ENCODE data around the gene GALNT16. TPM values are rescaled to one million over a fixed set of nuclear protein-coding genes. Genes with fewer than 3 reads are reported as not detected.

GALNT16 gene
- total RNA-seq, 2 experiments from 2014 or later: not detected

- Mint-ChIP-seq H3K36me3 (ENCODE audit: low read depth) (no peaks in the 10 kb centered on the region), H3K27ac (no peak overlapping the region), H3K27me3 (peaks cover 4% of the 10 kb centered on the region), H3K4me1 (peaks cover 3% of the 10 kb centered on the region), H3K4me3 (no peak overlapping the region), H3K9me3 (no peaks in the 10 kb centered on the region)
- CTCF ChIA-PET: no interaction called here
- POLR2A ChIA-PET: no interaction called here
- no peak for DNase-seq
Observed at GRCh38 chr14:69328765-69329164, 68.8 kb downstream of the GALNT16 start.

- H3K36me3 Mint-ChIP-seq (ENCODE audit: low read depth): no peaks in the 10 kb centered on the region
Observed at GRCh38 chr14:69331206-69331605, 71.2 kb downstream of the GALNT16 start.

GRCh38 chr14:69332782-69333395, 72.9 kb downstream of the GALNT16 start:
- no peaks in the 10 kb centered on the region for H3K9me3 Mint-ChIP-seq
- no peaks in the 10 kb centered on the region for H3K36me3 Mint-ChIP-seq (ENCODE audit: low read depth)
- no peak overlapping the region for H3K4me3 Mint-ChIP-seq
- ChIA-PET CTCF (interaction anchor here (1.0 kb wide), 1 partner anchor 8 kb away, joined by 3 read pairs; no protein-coding TSS in a partner anchor), POLR2A (interaction anchor here (0.7 kb wide), 1 partner anchor 153 kb away, joined by 3 read pairs; no protein-coding TSS in a partner anchor)
- peaks cover 6% of the 10 kb centered on the region for H3K27me3 Mint-ChIP-seq
- DNase-seq: no peak
- peaks cover 27% of the 10 kb centered on the region for H3K4me1 Mint-ChIP-seq
- H3K27ac Mint-ChIP-seq: no peak overlapping the region

More at GRCh38 chr14:69331206-69331605, 71.2 kb downstream of the GALNT16 start:
- Mint-ChIP-seq H3K27me3 (peaks cover 4% of the 10 kb centered on the region), H3K4me1 (peaks cover 24% of the 10 kb centered on the region), H3K9me3 (no peaks in the 10 kb centered on the region), H3K27ac (no peak overlapping the region), H3K4me3 (no peak overlapping the region)
- DNase-seq: no peak
- CTCF ChIA-PET: interaction anchor here (1.7 kb wide), 1 partner anchor 13 kb away, joined by 3 read pairs; no protein-coding TSS in a partner anchor
- POLR2A ChIA-PET: no interaction called here

GRCh38 chr14:69333791-69334337, 73.9 kb downstream of the GALNT16 start:
- H3K9me3 Mint-ChIP-seq: no peaks in the 10 kb centered on the region
- no peak for DNase-seq
- peaks cover 4% of the 10 kb centered on the region for H3K27me3 Mint-ChIP-seq
- ChIA-PET POLR2A (no interaction called here), CTCF (interaction anchor here (1.1 to 1.2 kb wide), 2 partner anchors 12 to 35 kb away, joined by 3 read pairs; no protein-coding TSS in a partner anchor)
- H3K36me3 Mint-ChIP-seq (ENCODE audit: low read depth): no peaks in the 10 kb centered on the region
- peak overlapping the region; percentile 2 for H3K27ac Mint-ChIP-seq
- peaks cover 27% of the 10 kb centered on the region for H3K4me1 Mint-ChIP-seq
- H3K4me3 Mint-ChIP-seq: no peak overlapping the region

GRCh38 chr14:69334576-69334975, 74.6 kb downstream of the GALNT16 start:
- H3K4me3 Mint-ChIP-seq: no peak overlapping the region
- POLR2A ChIA-PET: no interaction called here
- H3K27me3 Mint-ChIP-seq: peaks cover 4% of the 10 kb centered on the region
- CTCF ChIA-PET: interaction anchor here (1.0 to 1.3 kb wide), 4 partner anchors 9 to 44 kb away, joined by 3 read pairs; no protein-coding TSS in a partner anchor
- H3K4me1 Mint-ChIP-seq: peaks cover 27% of the 10 kb centered on the region
- H3K27ac Mint-ChIP-seq: no peak overlapping the region
- no peak for DNase-seq
- H3K9me3 Mint-ChIP-seq: no peaks in the 10 kb centered on the region
- H3K36me3 Mint-ChIP-seq (ENCODE audit: low read depth): no peaks in the 10 kb centered on the region

- no peaks in the 10 kb centered on the region for H3K9me3 Mint-ChIP-seq
- ChIA-PET CTCF (interaction anchor here (1.0 to 1.3 kb wide), 2 partner anchors 10 to 45 kb away, joined by 3 read pairs; no protein-coding TSS in a partner anchor), POLR2A (interaction anchor here (0.6 kb wide), 1 partner anchor 175 kb away, joined by 3 read pairs; no protein-coding TSS in a partner anchor)
- H3K27ac Mint-ChIP-seq: peak overlapping the region; percentile 52
- peaks cover 4% of the 10 kb centered on the region for H3K27me3 Mint-ChIP-seq
- H3K4me1 Mint-ChIP-seq: peaks cover 27% of the 10 kb centered on the region
- peak; percentile 48 for DNase-seq
- H3K36me3 Mint-ChIP-seq (ENCODE audit: low read depth): no peaks in the 10 kb centered on the region
- no peak overlapping the region for H3K4me3 Mint-ChIP-seq
Observed at GRCh38 chr14:69335371-69335771, 75.4 kb downstream of the GALNT16 start.

- DNase-seq: no peak
- H3K9me3 Mint-ChIP-seq: no peaks in the 10 kb centered on the region
- CTCF ChIA-PET: interaction anchor here (0.9 to 1.1 kb wide), 2 partner anchors 13 to 20 kb away, joined by 3 read pairs; no protein-coding TSS in a partner anchor
- POLR2A ChIA-PET: no interaction called here
- no peak overlapping the region for H3K4me3 Mint-ChIP-seq
- H3K4me1 Mint-ChIP-seq: peaks cover 27% of the 10 kb centered on the region
- H3K27ac Mint-ChIP-seq: no peak overlapping the region
- H3K36me3 Mint-ChIP-seq (ENCODE audit: low read depth): no peaks in the 10 kb centered on the region
- peaks cover 8% of the 10 kb centered on the region for H3K27me3 Mint-ChIP-seq
Observed at GRCh38 chr14:69337984-69338383, 78.0 kb downstream of the GALNT16 start.

GRCh38 chr14:69339426-69339825, 79.5 kb downstream of the GALNT16 start:
- Mint-ChIP-seq H3K4me1 (peaks cover 18% of the 10 kb centered on the region), H3K27ac (no peak overlapping the region), H3K36me3 (ENCODE audit: low read depth) (no peaks in the 10 kb centered on the region), H3K9me3 (no peaks in the 10 kb centered on the region), H3K4me3 (no peak overlapping the region), H3K27me3 (peaks cover 6% of the 10 kb centered on the region)
- ChIA-PET CTCF (no interaction called here), POLR2A (no interaction called here)
- DNase-seq: no peak

- CTCF ChIA-PET: interaction anchor here (1.0 to 1.4 kb wide), 2 partner anchors 16 to 82 kb away, joined by 3 read pairs; no protein-coding TSS in a partner anchor
- H3K4me1 Mint-ChIP-seq: peaks cover 4% of the 10 kb centered on the region
Observed at GRCh38 chr14:69342928-69343525, 83.1 kb downstream of the GALNT16 start.

GRCh38 chr14:69344171-69344570, 84.2 kb downstream of the GALNT16 start:
- ChIA-PET POLR2A (no interaction called here), CTCF (interaction anchor here (0.6 to 1.5 kb wide), 3 partner anchors 14 to 1060 kb away, joined by 3 read pairs; no protein-coding TSS in a partner anchor)
- no peak for DNase-seq
- no peak overlapping the region for H3K27ac Mint-ChIP-seq
- H3K4me3 Mint-ChIP-seq: no peak overlapping the region
- H3K27me3 Mint-ChIP-seq: peaks cover 7% of the 10 kb centered on the region
- peaks cover 4% of the 10 kb centered on the region for H3K4me1 Mint-ChIP-seq
- H3K36me3 Mint-ChIP-seq (ENCODE audit: low read depth): no peaks in the 10 kb centered on the region
- H3K9me3 Mint-ChIP-seq: no peaks in the 10 kb centered on the region

More at GRCh38 chr14:69342928-69343525, 83.1 kb downstream of the GALNT16 start:
- Mint-ChIP-seq H3K36me3 (ENCODE audit: low read depth) (no peaks in the 10 kb centered on the region), H3K27ac (no peak overlapping the region), H3K9me3 (no peaks in the 10 kb centered on the region), H3K4me3 (no peak overlapping the region), H3K27me3 (peaks cover 7% of the 10 kb centered on the region)
- POLR2A ChIA-PET: interaction anchor here (0.7 kb wide), 1 partner anchor 1747 kb away, joined by 3 read pairs; no protein-coding TSS in a partner anchor
- DNase-seq: no peak

GRCh38 chr14:69345402-69345801, 85.4 kb downstream of the GALNT16 start:
- H3K27me3 Mint-ChIP-seq: peaks cover 7% of the 10 kb centered on the region
- H3K4me1 Mint-ChIP-seq: peaks cover 4% of the 10 kb centered on the region
- CTCF ChIA-PET: no interaction called here
- DNase-seq: no peak
- H3K27ac Mint-ChIP-seq: no peak overlapping the region
- no peaks in the 10 kb centered on the region for H3K36me3 Mint-ChIP-seq (ENCODE audit: low read depth)
- H3K9me3 Mint-ChIP-seq: no peaks in the 10 kb centered on the region
- POLR2A ChIA-PET: no interaction called here
- H3K4me3 Mint-ChIP-seq: no peak overlapping the region

- H3K36me3 Mint-ChIP-seq (ENCODE audit: low read depth): no peaks in the 10 kb centered on the region
Observed at GRCh38 chr14:69346710-69347109, 86.8 kb downstream of the GALNT16 start.

More at GRCh38 chr14:69346710-69347109, 86.8 kb downstream of the GALNT16 start:
- H3K27ac Mint-ChIP-seq: no peak overlapping the region
- no peaks in the 10 kb centered on the region for H3K9me3 Mint-ChIP-seq
- CTCF ChIA-PET: interaction anchor here (0.8 to 3.1 kb wide), 3 partner anchors 11 to 434 kb away, joined by 3 to 12 read pairs (median 4); no protein-coding TSS in a partner anchor
- H3K4me3 Mint-ChIP-seq: no peak overlapping the region
- POLR2A ChIA-PET: no interaction called here
- H3K27me3 Mint-ChIP-seq: peaks cover 4% of the 10 kb centered on the region
- no peak for DNase-seq
- H3K4me1 Mint-ChIP-seq: peaks cover 4% of the 10 kb centered on the region
